H9 (cell line): ENCODE results near the gene TNP2. TPM values are rescaled to one million over a fixed set of nuclear protein-coding genes. Genes with fewer than 3 reads are reported as not detected.

ENCODE experiments used
- DNase-seq: peaks from one replicate; pipeline ENCODE4 v3.0.0-alpha.2; 2017
- H2AFZ ChIP-seq: one replicate; pipeline ENCODE4 v1.6.1; 2013; ENCODE audit warnings: mild to moderate bottlenecking, low read length, control low read depth, moderate library complexity
- H2AK5ac ChIP-seq: 2 replicates; pipeline ENCODE4 v1.6.1; 2013; ENCODE audit warnings: low read length, control low read depth, mixed read lengths; ENCODE audit not compliant: insufficient read length
- H2BK120ac ChIP-seq: one replicate; pipeline ENCODE4 v1.6.1; 2013; ENCODE audit warnings: low read depth, mild to moderate bottlenecking, low read length, control low read depth, inconsistent platforms; ENCODE audit not compliant: poor library complexity, severe bottlenecking
- H2BK12ac ChIP-seq: 2 replicates; pipeline ENCODE4 v1.6.1; 2013; ENCODE audit warnings: low read length, control low read depth, mixed read lengths, low read depth; ENCODE audit not compliant: insufficient read length
- H2BK15ac ChIP-seq: 2 replicates; pipeline ENCODE4 v1.6.1; 2013; ENCODE audit warnings: low read depth, low read length, control low read depth
- H2BK20ac ChIP-seq: one replicate; pipeline ENCODE4 v1.6.1; 2013; ENCODE audit warnings: low read depth, mild to moderate bottlenecking, low read length, control low read depth, inconsistent platforms; ENCODE audit not compliant: poor library complexity, severe bottlenecking
- H2BK5ac ChIP-seq: 2 replicates; pipeline ENCODE4 v1.6.1; 2013; ENCODE audit warnings: low read length, control low read depth, mixed read lengths; ENCODE audit not compliant: insufficient read length
- H3K14ac ChIP-seq: 2 replicates; pipeline ENCODE4 v1.6.1; 2013; ENCODE audit warnings: low read length, control low read depth; ENCODE audit not compliant: insufficient read depth
- H3K18ac ChIP-seq: 2 replicates; pipeline ENCODE4 v1.6.1; 2013; ENCODE audit warnings: low read depth, mild to moderate bottlenecking, mixed read lengths, low read length, control low read depth; ENCODE audit not compliant: insufficient read length
- H3K23ac ChIP-seq: 2 replicates; pipeline ENCODE4 v1.6.1; 2013; ENCODE audit warnings: low read length, control low read depth, mixed read lengths, low read depth; ENCODE audit not compliant: insufficient read length
- H3K23me2 ChIP-seq: 2 replicates; pipeline ENCODE4 v1.6.1; 2013; ENCODE audit warnings: low read depth, mild to moderate bottlenecking, mixed read lengths, low read length, control low read depth; ENCODE audit not compliant: insufficient read length, poor library complexity, severe bottlenecking
- H3K27ac ChIP-seq: 2 replicates; pipeline ENCODE4 v1.5.1; 2013; ENCODE audit warnings: low read length, control low read depth, mixed read lengths, low read depth; ENCODE audit not compliant: insufficient read length
- H3K27me3 ChIP-seq: 2 replicates; pipeline ENCODE4 v1.6.1; 2013; ENCODE audit warnings: low read length, control low read depth, inconsistent platforms; ENCODE audit not compliant: insufficient read depth
- H3K4ac ChIP-seq: 2 replicates; pipeline ENCODE4 v1.6.1; 2013; ENCODE audit warnings: low read depth, mild to moderate bottlenecking, control low read depth, inconsistent platforms, low read length, moderate library complexity
- H3K4me1 ChIP-seq: 2 replicates; pipeline ENCODE4 v1.6.1; 2013; ENCODE audit warnings: low read length, control low read depth, inconsistent platforms; ENCODE audit not compliant: insufficient read depth
- H3K4me2 ChIP-seq: 2 replicates; pipeline ENCODE4 v1.6.1; 2013; ENCODE audit warnings: low read length, control low read depth, mixed read lengths; ENCODE audit not compliant: insufficient read length, insufficient read depth
- H3K56ac ChIP-seq: 2 replicates; pipeline ENCODE4 v1.6.1; 2013; ENCODE audit warnings: low read depth, mild to moderate bottlenecking, mixed read lengths, low read length, control low read depth; ENCODE audit not compliant: insufficient read length
- H3K79me1 ChIP-seq: 2 replicates; pipeline ENCODE4 v1.6.1; 2013; ENCODE audit warnings: low read depth, mild to moderate bottlenecking, moderate library complexity, low read length, control low read depth, inconsistent platforms; ENCODE audit not compliant: insufficient read depth, poor library complexity, severe bottlenecking
- H3K79me2 ChIP-seq: 2 replicates; pipeline ENCODE4 v1.6.1; 2013; ENCODE audit warnings: low read length, control low read depth, inconsistent platforms; ENCODE audit not compliant: insufficient read depth
- H3K9ac ChIP-seq: 2 replicates; pipeline ENCODE4 v1.6.1; 2013; ENCODE audit warnings: low read length, control low read depth, mixed read lengths; ENCODE audit not compliant: insufficient read length; ENCODE audit errors: extremely low read depth
- H3K9me3 ChIP-seq: one replicate; pipeline ENCODE4 v1.6.1; 2013; ENCODE audit warnings: low read depth, low read length, inconsistent platforms; ENCODE audit not compliant: control insufficient read depth
- H3T11ph ChIP-seq: one replicate; pipeline ENCODE4 v1.6.1; 2013; ENCODE audit warnings: mild to moderate bottlenecking, low read length, control low read depth, inconsistent platforms
- H4K20me1 ChIP-seq: one replicate; pipeline ENCODE4 v1.6.1; 2013; ENCODE audit not compliant: control insufficient read depth, insufficient read length, insufficient read depth
- H4K5ac ChIP-seq: 2 replicates; pipeline ENCODE4 v1.6.1; 2013; ENCODE audit warnings: low read depth, mild to moderate bottlenecking, mixed read lengths, low read length, control low read depth; ENCODE audit not compliant: insufficient read length
- H4K8ac ChIP-seq: replicated peaks from 2 replicates; pipeline ENCODE4 v1.6.1; 2013; ENCODE audit warnings: low read length, control low read depth, mixed read lengths, low read depth; ENCODE audit not compliant: insufficient read length
- H4K91ac ChIP-seq: 2 replicates; pipeline ENCODE4 v1.6.1; 2013; ENCODE audit warnings: low read depth, mild to moderate bottlenecking, moderate library complexity, mixed read lengths, low read length, control low read depth; ENCODE audit not compliant: insufficient read length
- H3K27ac Mint-ChIP-seq, 3 experiments: 2 replicates in 2 of 3; 3 replicates in 1 of 3; pipeline ENCODE4 v1.8.0; 2020 to 2021; ENCODE audit warnings: mixed read lengths in 3 of 3, mild to moderate bottlenecking in 1 of 3, moderate library complexity in 1 of 3
- H3K27me3 Mint-ChIP-seq: 2 replicates; pipeline ENCODE4 v1.8.0; 2021; ENCODE audit warnings: low read depth, mild to moderate bottlenecking, moderate library complexity, mixed read lengths
- H3K36me3 Mint-ChIP-seq, 3 experiments: 2 replicates in 2 of 3; 3 replicates in 1 of 3; pipeline ENCODE4 v1.8.0; 2020 to 2021; ENCODE audit warnings: low read depth in 3 of 3, mixed read lengths in 3 of 3; ENCODE audit not compliant: insufficient read depth in 1 of 3
- H3K4me1 Mint-ChIP-seq, 2 experiments: 2 replicates each; pipeline ENCODE4 v1.8.0; 2020; ENCODE audit warnings: mixed read lengths in 2 of 2
- H3K4me3 Mint-ChIP-seq, 2 experiments: 2 replicates in 1 of 2; 3 replicates in 1 of 2; pipeline ENCODE4 v1.8.0; 2020 to 2021; ENCODE audit warnings: mild to moderate bottlenecking in 2 of 2, mixed read lengths in 2 of 2, moderate library complexity in 1 of 2
- H3K9me3 Mint-ChIP-seq, 2 experiments: 2 replicates in 1 of 2; 3 replicates in 1 of 2; pipeline ENCODE4 v1.8.0; 2020; ENCODE audit warnings: mild to moderate bottlenecking in 2 of 2, mixed read lengths in 2 of 2, moderate library complexity in 1 of 2
- CTCF ChIP-seq: fragments of 200-600 bp; sonication (generic); conservative IDR thresholded peaks from 3 replicates; pipeline ENCODE4 v1.8.0; 2021; ENCODE audit warnings: antibody characterized with exemption, mild to moderate bottlenecking
- WGBS: extraction: QIAGEN DNeasy Blood & Tissue Kit; methylation state at CpG from one replicate; pipeline ENCODE4 v1.1.7; 2013; ENCODE audit warnings: missing lambda C conversion rate, low lambda C conversion rate, mixed read lengths; ENCODE audit not compliant: insufficient read length; ENCODE audit errors: extremely low coverage; 5-methylcytosine and 5-hydroxymethylcytosine counted together
- total RNA-seq: library from RNA; stranded (reverse); gene quantifications from 2 replicates; pipeline ENCODE4 v1.2.1, GENCODE V29; 2021

TNP2 gene
- total RNA-seq, 1 experiment from 2014 or later = not detected

DNA sequence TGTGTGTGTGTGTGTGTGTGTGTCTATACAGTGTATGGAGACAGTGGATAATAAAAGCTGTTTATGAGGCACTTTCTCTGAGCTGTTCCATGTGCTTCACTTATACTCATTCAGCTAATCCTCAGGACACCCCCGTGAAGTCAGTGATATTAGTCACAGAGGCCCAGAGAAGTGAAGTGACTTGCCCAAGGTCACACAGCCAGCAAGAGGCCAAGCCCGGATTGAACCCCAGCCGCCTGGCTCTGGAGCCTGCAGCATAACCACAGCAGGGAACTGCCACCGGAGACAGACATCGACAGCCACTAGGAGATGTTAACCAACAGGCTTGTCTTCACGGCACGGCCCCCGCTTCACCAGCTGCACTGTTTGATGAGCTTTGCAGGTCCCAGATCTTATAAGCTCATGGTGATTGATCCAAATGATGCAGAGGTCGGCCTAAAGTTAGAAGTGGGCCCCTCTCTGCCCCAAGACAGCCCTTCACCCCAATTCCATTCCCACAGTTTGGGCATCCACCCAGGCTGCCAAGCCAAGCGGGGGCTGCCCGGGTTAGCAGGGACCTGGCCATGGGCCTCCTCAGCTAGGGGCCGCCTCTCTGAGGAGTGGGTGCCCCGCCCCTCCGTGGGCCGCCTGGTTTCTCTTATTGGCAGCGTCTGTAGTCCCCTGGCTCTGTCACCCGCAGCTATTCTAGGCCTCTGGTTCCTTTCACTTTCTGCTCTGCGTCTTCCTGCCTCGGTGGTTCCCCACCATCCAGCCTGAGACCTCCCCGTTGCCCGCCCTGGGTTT lies 44.0 kb downstream of the TNP2 start:
- Histone ChIP-seq H3K4me1 (no peaks in the 10 kb centered on the region), H2BK5ac (no peak overlapping the region), H2BK120ac (no peak overlapping the region), H3K27ac (no peak overlapping the region), H2AFZ (no peak overlapping the region), H3K4ac (no peak overlapping the region), H2BK20ac (no peak overlapping the region), H3K9me3 (no peaks in the 10 kb centered on the region), H4K91ac (no peak overlapping the region), H3K23ac (no peak overlapping the region), H4K20me1 (no peaks in the 10 kb centered on the region), H3K4me2 (no peak overlapping the region), H3K79me1 (no peaks in the 10 kb centered on the region), H2BK12ac (no peak overlapping the region), H3K56ac (no peak overlapping the region), H3K9ac (no peak overlapping the region), H3T11ph (no peak overlapping the region), H3K23me2 (no peaks in the 10 kb centered on the region), H4K8ac (no peak overlapping the region), H3K79me2 (no peaks in the 10 kb centered on the region), H2BK15ac (no peak overlapping the region), H4K5ac (no peak overlapping the region), H3K27me3 (no peaks in the 10 kb centered on the region), H3K18ac (no peak overlapping the region), H2AK5ac (no peak overlapping the region), H3K14ac (no peak overlapping the region)
- WGBS = no CpG with 5 or more reads among the region's 21 CpGs
- no peaks in the 10 kb centered on the region for H3K9me3 Mint-ChIP-seq
- DNase-seq = no peak
- peak overlapping the region in 1 of 3 experiments; percentile 97; a peak in 1 of 7 replicates for H3K27ac Mint-ChIP-seq
- no peak overlapping the region for H3K4me3 Mint-ChIP-seq
- TF ChIP-seq CTCF = no peak
- 0 out of 4 replicates have a peak, but pooled peaks cover 2 to 5% of the 10 kb centered on the region in 2 experiments for H3K4me1 Mint-ChIP-seq
- peaks cover 6% of the 10 kb centered on the region; the same call in 1 of the 2 replicates for H3K27me3 Mint-ChIP-seq
- H3K36me3 Mint-ChIP-seq = no peaks in the 10 kb centered on the region
